ENCODE measurements around the gene CLSTN1.
"Not testable (repeated sequence)": the region's sequence is repeated elsewhere in the genome, so short reads cannot be mapped to it uniquely, and the experiment has no call there.

CLSTN1 gene

DNA sequence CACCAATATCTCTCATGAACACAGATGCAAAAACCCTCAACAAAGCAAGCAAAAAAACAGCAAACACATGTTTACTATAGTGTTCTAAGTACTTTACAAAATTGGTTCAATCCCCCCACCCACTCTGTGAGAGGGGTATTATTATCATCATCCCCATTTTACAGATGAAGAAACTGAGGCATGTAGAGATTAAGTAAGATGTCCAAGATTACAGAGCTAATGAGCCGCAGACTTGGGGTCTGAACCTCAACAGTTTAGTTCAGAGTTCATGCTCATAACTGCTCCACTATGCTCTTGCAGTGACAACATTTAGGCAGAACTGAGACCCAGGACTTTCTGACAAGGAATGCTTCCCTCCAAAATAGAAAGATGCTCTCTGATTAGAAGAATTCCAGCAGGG, 21.9 kb downstream of the CLSTN1 start:
- Mint-ChIP-seq H3K27ac (no peak overlapping the region), H3K9me3 (no peaks in the 10 kb centered on the region)

DNA sequence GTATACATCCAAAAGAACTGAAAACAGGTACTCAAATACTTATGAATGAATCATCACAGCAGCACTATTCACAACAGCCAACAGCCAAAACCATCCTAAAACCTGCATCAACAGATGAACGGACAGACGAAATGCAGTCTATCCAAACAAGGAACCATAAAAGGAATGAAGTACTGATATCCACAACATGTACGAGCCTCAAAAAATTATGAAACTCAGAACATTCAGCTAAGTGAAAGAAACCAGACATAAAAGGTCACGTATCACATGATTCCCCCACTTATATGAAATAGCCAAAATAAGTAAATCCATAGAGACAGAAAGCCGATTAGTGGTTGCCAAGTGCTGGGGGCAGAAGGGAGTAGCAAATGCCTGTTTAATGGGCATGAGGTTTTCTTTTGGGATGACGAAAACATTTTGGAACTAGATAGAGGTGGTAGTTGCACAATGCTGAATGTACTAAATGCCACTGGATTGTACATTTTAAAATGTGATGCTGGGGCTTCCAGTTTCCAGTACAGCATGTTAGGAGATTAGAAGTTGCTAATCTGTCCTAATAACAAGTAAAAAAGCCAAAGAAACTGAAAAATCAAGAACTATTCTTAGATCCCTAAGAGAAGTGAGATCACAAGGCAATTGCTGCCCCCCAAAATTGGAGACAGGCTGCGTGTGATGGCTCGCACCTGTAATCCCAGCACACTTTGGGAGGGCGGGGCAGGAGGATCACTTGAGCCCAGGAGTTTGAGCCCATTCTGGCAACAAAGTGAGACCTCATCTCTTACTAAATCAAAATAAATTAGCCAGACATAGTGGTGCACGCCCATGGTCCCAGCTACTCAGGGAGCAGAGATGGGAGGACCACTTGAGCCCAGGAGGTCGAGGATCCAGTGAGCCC, 25.3 kb downstream of the CLSTN1 start:
- Mint-ChIP-seq H3K27ac (peak overlapping the region; percentile 63), H3K4me3 (peak overlapping the region; percentile 55), H3K4me1 (peaks cover 71% of the 10 kb centered on the region), H3K36me3 (peaks cover 5% of the 10 kb centered on the region), H3K27me3 (no peaks in the 10 kb centered on the region), H3K9me3 (no peaks in the 10 kb centered on the region)

More for the DNA sequence above, 21.9 kb downstream of the CLSTN1 start:
- Mint-ChIP-seq H3K4me3 (peak overlapping the region; percentile 19), H3K27me3 (no peaks in the 10 kb centered on the region), H3K4me1 (peaks cover 64% of the 10 kb centered on the region), H3K36me3 (peaks cover 2% of the 10 kb centered on the region)

DNA sequence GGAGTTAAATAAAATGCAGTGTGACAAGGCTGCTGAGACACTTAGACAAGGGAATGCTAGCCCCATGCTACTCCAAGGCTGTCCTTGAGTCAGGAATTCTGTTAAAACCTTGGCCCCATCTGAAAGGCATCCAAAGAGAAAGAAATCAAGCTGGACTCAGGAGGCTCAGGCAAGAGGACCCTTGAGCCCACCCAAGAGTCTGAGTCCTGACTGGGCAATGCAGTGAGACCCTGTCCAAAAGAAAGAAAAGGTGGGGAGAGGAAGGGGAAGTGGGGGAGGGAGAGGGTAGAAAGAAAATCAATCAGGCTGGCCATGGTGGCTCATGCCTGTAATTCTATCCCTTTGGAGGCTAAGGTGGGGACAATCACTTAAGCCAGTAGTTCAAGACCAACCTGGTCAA, 26.7 kb downstream of the CLSTN1 start:
- H3K4me1 Mint-ChIP-seq, result peaks cover 67% of the 10 kb centered on the region

DNA sequence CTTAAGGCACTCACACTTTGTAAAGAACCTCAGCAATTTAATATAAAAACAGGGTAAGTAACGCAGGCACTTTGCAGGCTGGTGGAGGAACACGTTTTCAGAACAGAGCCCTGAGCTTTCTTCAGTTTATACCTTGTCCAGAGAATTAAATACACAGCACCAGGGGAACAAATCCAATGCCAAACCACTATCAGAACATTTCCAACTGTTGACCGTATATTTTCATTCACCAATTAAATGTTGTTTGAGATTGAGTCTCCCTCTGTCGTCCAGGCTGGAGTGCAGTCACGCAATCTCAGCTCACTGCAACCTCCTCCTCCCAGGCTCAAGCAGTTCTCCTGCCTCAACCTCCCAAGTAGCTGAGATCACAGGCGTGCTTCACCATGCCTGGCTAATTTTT, 29.7 kb downstream of the CLSTN1 start:
- no peaks in the 10 kb centered on the region for H3K27me3 Mint-ChIP-seq
- peak overlapping the region; percentile 2 for H3K27ac Mint-ChIP-seq
- H3K4me1 Mint-ChIP-seq, result peaks cover 61% of the 10 kb centered on the region
- no peak overlapping the region for H3K4me3 Mint-ChIP-seq
- no peaks in the 10 kb centered on the region for H3K9me3 Mint-ChIP-seq
- H3K36me3 Mint-ChIP-seq, result peaks cover 4% of the 10 kb centered on the region

More for the DNA sequence above, 26.7 kb downstream of the CLSTN1 start:
- Mint-ChIP-seq H3K36me3 (peaks cover 5% of the 10 kb centered on the region), H3K27me3 (no peaks in the 10 kb centered on the region), H3K27ac (peak overlapping the region; percentile 52), H3K9me3 (no peaks in the 10 kb centered on the region), H3K4me3 (no peak overlapping the region)

DNA sequence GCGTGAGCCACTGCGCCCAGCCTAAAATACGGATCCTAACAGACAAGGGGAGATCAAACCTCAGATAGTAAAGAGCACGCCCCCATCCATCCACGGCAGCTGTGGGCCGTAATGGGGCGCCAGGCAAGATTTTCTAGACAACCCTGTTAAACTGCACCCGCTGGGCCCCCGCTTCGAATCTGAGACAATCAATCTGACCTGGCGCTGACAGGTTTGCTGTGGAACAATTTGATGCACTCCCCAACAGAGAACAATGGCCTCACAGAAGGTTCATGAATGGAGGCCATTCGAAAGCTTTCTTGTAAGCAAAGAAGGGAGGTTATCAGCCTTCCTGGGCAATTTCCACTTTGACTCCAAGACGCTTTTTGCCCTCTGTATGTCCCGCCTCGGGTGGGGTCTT, 30.5 kb downstream of the CLSTN1 start:
- Mint-ChIP-seq H3K9me3 (no peaks in the 10 kb centered on the region), H3K4me3 (no peak overlapping the region), H3K4me1 (peaks cover 56% of the 10 kb centered on the region), H3K36me3 (peaks cover 4% of the 10 kb centered on the region), H3K27me3 (no peaks in the 10 kb centered on the region), H3K27ac (no peak overlapping the region)

DNA sequence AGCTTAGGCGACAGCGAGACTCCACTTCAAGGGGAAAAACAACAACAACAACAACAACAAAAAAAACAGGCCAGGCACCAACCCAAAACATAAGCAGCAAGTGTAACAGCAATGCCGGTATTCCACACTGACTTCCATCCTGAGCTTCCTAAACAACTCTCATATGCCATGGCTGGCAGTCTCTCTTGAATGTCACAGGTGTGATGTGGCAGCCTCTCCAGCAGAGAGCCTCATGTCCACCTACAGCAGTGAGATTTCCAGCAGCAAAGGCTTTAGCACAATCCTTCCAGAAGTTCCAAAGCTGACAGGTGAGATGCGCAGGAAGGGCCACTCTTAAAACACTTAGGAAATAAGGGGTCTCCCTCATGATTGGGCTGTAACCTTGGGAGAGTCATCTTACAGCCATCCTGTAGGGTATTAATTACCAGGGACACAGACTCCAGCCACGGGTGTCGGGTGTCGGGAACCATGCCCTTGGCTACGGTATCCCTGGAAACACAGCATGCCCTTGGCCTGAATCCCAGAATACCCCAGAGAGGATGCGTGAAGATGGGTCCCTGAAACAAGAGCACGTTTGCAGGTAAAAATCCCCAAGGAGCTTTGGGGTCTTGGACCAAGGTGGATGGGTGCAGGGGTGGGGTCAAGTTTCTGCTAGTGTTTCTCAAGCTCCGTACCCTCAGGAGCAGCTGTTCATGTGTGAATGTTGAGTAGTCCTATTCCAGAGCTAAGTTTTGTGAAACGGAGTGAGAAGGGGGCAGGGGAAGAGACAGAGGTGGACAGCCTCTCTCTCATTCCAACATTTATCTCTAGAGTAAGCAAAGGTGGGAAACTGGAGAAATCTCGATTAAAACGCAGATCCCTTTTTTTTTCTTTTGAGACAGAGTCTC, 31.4 kb downstream of the CLSTN1 start:
- Mint-ChIP-seq H3K4me1 (peaks cover 53% of the 10 kb centered on the region), H3K4me3 (no peak overlapping the region), H3K36me3 (peaks cover 4% of the 10 kb centered on the region), H3K27ac (peak overlapping the region; percentile 68), H3K9me3 (no peaks in the 10 kb centered on the region), H3K27me3 (no peaks in the 10 kb centered on the region)

DNA sequence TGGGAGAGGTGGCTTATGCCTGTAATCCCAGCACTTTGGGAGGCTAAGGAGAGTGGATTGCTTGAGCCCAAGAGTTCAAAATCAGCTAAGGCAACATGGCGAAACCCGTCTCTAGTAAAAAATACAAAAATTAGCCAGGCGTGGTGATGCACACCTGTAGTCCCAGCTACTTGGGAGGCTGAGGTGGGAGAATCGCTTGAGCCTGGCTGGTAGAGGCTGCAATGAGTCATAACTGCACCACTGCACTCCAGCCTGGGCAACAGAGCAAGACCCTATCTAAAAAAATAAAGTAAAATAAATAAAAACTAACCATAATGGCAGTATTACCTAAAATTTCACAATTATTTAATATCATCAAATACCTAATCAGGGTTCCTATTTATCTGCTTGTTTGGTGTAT, 34.1 kb downstream of the CLSTN1 start:
- H3K36me3 Mint-ChIP-seq, H3K9me3 Mint-ChIP-seq, H3K27ac Mint-ChIP-seq, H3K27me3 Mint-ChIP-seq, H3K4me3 Mint-ChIP-seq: not testable (repeated sequence)
- H3K4me1 Mint-ChIP-seq, result peaks cover 52% of the 10 kb centered on the region

DNA sequence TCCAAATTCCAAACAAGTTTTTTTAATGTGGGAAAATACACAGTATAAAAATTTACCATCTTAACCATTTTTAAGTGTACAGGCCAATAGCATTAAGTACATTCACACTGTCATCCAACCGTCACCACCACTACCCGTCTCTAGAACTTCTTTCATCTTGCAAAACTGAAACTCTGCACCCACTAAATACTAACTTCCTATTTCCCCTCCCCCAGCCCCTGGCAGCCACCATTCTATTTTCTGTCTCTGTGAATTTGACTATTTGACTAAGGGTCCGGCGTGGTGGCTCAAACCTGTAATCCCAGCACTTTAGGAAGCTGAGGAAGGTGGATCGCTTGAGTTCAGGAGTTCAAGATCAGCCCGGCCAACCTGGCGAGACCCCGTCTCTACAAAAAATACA, 36.1 kb downstream of the CLSTN1 start:
- Mint-ChIP-seq H3K4me1 (peaks cover 40% of the 10 kb centered on the region), H3K27ac (peak overlapping the region; percentile 65), H3K36me3 (no peaks in the 10 kb centered on the region), H3K4me3 (peak overlapping the region; percentile 70), H3K9me3 (no peaks in the 10 kb centered on the region), H3K27me3 (no peaks in the 10 kb centered on the region)

DNA sequence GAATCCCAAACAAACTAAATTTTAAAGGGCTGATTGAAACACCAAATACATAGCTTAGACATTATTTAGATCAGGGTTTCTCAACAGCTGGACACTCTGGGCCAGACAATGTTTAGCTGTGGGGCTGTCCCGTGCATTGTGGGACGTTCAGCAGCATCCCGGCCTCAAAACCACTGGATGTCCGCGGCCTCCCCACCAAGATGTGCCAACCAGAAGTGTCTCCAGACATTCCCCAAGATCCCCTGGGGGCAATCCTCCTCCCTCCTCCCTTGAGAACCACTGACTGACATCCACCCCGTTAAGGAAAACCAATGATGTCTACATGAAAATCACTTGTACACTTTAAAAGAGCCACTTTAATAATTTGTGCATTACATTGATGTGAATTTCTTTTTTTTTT, 38.4 kb downstream of the CLSTN1 start:
- Mint-ChIP-seq H3K36me3 (no peaks in the 10 kb centered on the region), H3K4me3 (no peak overlapping the region), H3K4me1 (peaks cover 34% of the 10 kb centered on the region)

DNA sequence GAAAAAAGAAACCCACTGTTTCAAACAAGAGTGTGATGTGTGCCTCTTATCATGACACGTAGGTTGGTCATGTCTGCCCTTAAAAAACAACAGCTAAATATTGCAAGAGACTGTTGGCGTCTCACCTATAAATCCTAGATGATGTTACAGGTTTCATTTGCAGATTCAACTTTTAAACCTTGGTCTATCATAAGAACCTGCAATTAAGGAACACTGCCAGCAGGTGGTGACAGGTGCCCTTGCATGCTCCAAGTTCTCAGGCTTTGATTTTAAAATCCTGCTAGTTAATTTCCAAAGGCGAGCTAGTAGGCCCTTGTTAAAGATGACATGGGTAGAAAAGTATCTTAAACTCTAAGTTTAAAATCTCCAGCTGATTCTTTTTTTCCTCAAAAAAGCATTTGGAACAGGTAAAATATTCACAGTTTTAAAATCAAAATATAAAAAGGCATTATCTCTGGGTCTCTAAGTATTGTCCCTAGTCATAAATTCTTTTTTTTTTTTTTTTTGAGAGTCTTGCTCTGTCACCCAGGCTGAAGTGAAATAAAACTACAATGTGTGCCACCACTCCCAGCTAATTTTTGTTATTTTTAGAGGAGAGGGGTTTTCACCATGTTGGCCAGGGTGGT, 39.1 kb downstream of the CLSTN1 start:
- peaks cover 30% of the 10 kb centered on the region for H3K4me1 Mint-ChIP-seq
- no peak overlapping the region for H3K27ac Mint-ChIP-seq

More for the DNA sequence above, 38.4 kb downstream of the CLSTN1 start:
- no peaks in the 10 kb centered on the region for H3K9me3 Mint-ChIP-seq
- H3K27ac Mint-ChIP-seq, result no peak overlapping the region
- H3K27me3 Mint-ChIP-seq, result no peaks in the 10 kb centered on the region

DNA sequence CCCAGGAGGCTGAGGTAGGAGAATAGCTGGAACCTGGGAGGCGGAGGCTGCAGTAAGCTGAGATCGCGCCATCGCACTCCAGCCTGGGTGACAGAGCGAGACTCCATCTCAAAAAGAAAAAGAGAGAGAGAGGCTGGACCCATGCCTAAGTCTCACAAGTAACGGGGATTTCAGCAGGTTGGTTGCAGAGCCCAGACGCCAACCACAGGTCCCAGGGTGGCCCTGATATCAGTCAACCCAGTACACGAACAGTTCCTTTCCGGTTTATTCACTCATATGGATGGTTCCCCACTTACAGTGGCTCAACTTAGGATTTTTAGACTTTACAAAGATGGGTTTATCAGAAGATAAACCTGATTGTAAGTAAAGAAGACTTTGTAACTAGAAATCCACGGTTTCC, 40.9 kb downstream of the CLSTN1 start:
- peaks cover 24% of the 10 kb centered on the region for H3K4me1 Mint-ChIP-seq
- no peak overlapping the region for H3K4me3 Mint-ChIP-seq
- no peaks in the 10 kb centered on the region for H3K27me3 Mint-ChIP-seq
- H3K27ac Mint-ChIP-seq, result no peak overlapping the region
- H3K9me3 Mint-ChIP-seq, result no peaks in the 10 kb centered on the region
- no peaks in the 10 kb centered on the region for H3K36me3 Mint-ChIP-seq

More for the DNA sequence above, 39.1 kb downstream of the CLSTN1 start:
- H3K4me3 Mint-ChIP-seq, result no peak overlapping the region
- H3K27me3 Mint-ChIP-seq, result no peaks in the 10 kb centered on the region
- no peaks in the 10 kb centered on the region for H3K9me3 Mint-ChIP-seq
- no peaks in the 10 kb centered on the region for H3K36me3 Mint-ChIP-seq

DNA sequence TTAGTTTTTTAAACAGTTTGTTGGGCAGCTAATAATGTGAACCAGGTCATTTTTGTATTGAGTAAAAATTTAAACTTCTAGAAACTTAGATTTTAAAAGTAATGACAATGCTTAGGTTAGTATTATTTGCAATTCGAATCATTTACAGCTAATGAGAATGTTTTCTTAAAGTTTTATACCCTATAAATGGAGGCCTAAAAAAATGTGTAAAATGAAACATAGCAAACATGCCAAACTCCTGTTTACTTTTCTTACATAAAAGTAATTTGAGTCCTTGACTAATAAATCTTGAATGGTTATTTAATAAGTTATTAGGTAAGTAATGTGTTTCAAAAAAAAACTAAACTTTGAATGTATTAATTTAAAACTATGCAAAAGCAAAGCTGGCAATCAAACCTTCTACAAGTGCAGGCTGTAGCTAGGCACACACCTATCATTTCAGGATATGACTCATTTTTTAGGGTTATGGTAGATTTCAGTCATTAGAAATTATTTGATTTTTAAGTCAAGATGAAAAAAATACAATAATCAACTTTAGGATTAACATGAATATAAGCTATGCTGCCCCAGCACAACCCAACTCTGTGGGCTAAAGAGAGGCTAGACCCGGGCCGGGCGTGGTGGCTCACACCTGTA, 41.5 kb downstream of the CLSTN1 start:
- Mint-ChIP-seq H3K4me3 (no peak overlapping the region), H3K4me1 (peaks cover 21% of the 10 kb centered on the region), H3K27ac (no peak overlapping the region), H3K9me3 (no peaks in the 10 kb centered on the region), H3K36me3 (no peaks in the 10 kb centered on the region), H3K27me3 (no peaks in the 10 kb centered on the region)

DNA sequence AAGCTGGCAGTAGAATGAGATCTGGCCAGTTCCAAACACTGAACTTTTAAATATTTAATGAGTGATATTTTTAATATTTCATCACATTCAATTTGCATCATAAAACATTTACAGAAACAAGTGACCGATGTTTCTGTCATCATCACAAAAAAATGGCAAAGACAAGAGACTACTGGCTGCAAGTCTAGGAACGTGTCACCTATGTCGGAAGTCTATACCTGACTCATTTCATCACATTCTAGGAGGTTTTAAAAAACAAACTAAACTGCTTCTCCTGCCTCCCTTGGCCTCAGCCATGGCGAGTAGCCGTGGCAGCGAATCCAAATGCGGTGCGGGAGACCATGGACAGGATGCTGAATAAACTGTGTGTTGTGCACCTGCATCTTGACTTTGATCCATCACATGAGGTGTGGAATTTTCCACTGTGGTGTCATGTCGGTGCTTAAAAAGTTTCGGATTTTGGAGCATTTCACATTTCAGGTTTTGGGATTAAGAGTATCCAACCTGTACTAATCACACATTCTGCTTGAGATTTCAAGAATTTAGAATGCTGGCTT, 43.1 kb downstream of the CLSTN1 start:
- no peaks in the 10 kb centered on the region for H3K27me3 Mint-ChIP-seq
- H3K9me3 Mint-ChIP-seq, result no peaks in the 10 kb centered on the region

DNA sequence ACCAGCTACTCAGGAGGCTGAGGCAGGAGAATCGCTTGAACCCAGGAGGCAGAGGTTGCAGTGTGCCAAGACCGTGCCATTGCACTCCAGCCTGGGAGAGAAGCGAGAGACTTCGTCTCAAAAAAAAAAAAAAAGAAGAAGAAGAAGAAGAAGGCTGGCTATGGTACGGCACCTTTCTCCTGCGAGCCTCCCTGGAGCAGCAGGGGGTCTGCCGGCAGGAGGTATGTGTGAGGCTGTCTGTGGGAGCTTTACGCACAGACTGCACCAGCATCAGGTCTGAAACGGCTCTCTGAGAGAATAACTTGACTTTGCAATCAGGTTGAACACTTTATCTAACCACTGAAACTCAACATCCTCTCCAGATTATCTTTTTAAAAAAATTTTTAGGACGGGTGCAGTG, 44.9 kb downstream of the CLSTN1 start:
- no peaks in the 10 kb centered on the region for H3K36me3 Mint-ChIP-seq
- peaks cover 21% of the 10 kb centered on the region for H3K4me1 Mint-ChIP-seq
- no peaks in the 10 kb centered on the region for H3K27me3 Mint-ChIP-seq
- H3K27ac Mint-ChIP-seq, result no peak overlapping the region
- no peak overlapping the region for H3K4me3 Mint-ChIP-seq
- no peaks in the 10 kb centered on the region for H3K9me3 Mint-ChIP-seq

More for the DNA sequence above, 43.1 kb downstream of the CLSTN1 start:
- Mint-ChIP-seq H3K27ac (no peak overlapping the region), H3K4me3 (no peak overlapping the region), H3K4me1 (peaks cover 23% of the 10 kb centered on the region), H3K36me3 (no peaks in the 10 kb centered on the region)

DNA sequence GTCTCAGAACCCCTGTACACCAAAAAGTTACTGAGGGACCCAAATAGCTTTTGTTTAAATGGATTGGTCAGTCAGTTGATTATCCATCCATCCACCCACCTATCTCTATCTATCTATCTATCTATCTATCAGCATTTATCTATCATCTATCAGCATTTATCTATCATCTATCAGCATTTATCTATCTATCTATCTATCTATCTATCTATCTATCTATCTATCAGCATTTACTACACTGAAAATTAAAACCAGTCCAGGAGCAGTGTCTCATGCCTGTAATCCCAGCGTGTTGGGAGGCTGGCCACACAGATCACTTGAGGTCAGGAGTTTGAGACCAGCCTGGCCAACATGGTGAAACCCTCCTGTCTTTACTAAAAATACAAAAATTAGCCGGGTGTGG, 47.1 kb downstream of the CLSTN1 start:
- Mint-ChIP-seq H3K27me3 (no peaks in the 10 kb centered on the region), H3K4me1 (peaks cover 27% of the 10 kb centered on the region), H3K27ac (no peak overlapping the region), H3K36me3 (peaks cover 3% of the 10 kb centered on the region), H3K4me3 (no peak overlapping the region), H3K9me3 (no peaks in the 10 kb centered on the region)
